Naive thymus-derived CD4-positive, alpha-beta T cell (primary cell): Measurements from ENCODE around the gene SAMD11. TPM values are rescaled to one million over a fixed set of nuclear protein-coding genes. Genes with fewer than 3 reads are reported as not detected.

ENCODE experiments used
- ATAC-seq: fragments of 150-1000 bp; cut with Tn5 transposase; 2 replicates; pipeline ENCODE4 v1.10.0; 2021; ENCODE audit warnings: mild to moderate bottlenecking, moderate library complexity
- CTCF ChIA-PET: fragments of 350-600 bp; sonication (Branson Sonifier 250); formaldehyde crosslinking; loops from one replicate; lab custom pipeline; 2021; ENCODE audit warnings: antibody characterized with exemption; lab: Charles Lee
- POLR2A ChIA-PET: fragments of 350-600 bp; sonication (Branson Sonifier 250); formaldehyde crosslinking; loops from one replicate; lab custom pipeline; 2021; ENCODE audit warnings: antibody characterized with exemption, inconsistent platforms; lab: Charles Lee
- DNase-seq, 9 donors: peaks; one replicate each; pipeline versions ENCODE4 v3.0.0 to v3.0.0-alpha.2; 2020 to 2022; ENCODE audit warnings: mixed read lengths in 1 of 9
- H3K27ac ChIP-seq: one replicate; pipeline ENCODE4 v1.7.0; 2013; ENCODE audit warnings: mild to moderate bottlenecking, low read depth, low read length, moderate library complexity
- H3K27me3 ChIP-seq, 2 donors: one replicate each; pipeline ENCODE4 v1.7.0; 2013; ENCODE audit warnings: low read length in 2 of 2, mild to moderate bottlenecking in 2 of 2, moderate library complexity in 2 of 2; ENCODE audit not compliant: control insufficient read depth in 2 of 2, insufficient read depth in 2 of 2
- H3K36me3 ChIP-seq, 3 experiments: 1 replicate in 2 of 3; 2 replicates in 1 of 3; pipeline ENCODE4 v1.7.0; 2013; ENCODE audit warnings: low read length in 3 of 3, mild to moderate bottlenecking in 3 of 3, moderate library complexity in 1 of 3; ENCODE audit not compliant: insufficient read depth in 3 of 3, control insufficient read depth in 2 of 3
- H3K4me1 ChIP-seq, 2 donors: one replicate each; pipeline ENCODE4 v1.7.0; 2013; ENCODE audit warnings: low read length in 2 of 2, mild to moderate bottlenecking in 2 of 2, moderate library complexity in 1 of 2; ENCODE audit not compliant: control insufficient read depth in 2 of 2, insufficient read depth in 2 of 2
- H3K4me3 ChIP-seq: 2 replicates; pipeline ENCODE4 v1.7.0; 2013; ENCODE audit warnings: mild to moderate bottlenecking, low read length
- H3K9me3 ChIP-seq, 3 experiments: 1 replicate in 2 of 3; 2 replicates in 1 of 3; pipeline ENCODE4 v1.7.0; 2013; ENCODE audit warnings: low read length in 3 of 3; ENCODE audit not compliant: control insufficient read depth in 2 of 3
- H3K27ac Mint-ChIP-seq, 9 donors: one replicate each; pipeline ENCODE4 v1.8.0; 2020 to 2022; ENCODE audit warnings: mixed read lengths in 9 of 9, mild to moderate bottlenecking in 8 of 9, moderate library complexity in 5 of 9, inconsistent platforms in 2 of 9
- H3K27me3 Mint-ChIP-seq, 5 donors: one replicate each; pipeline ENCODE4 v1.8.0; 2021 to 2022; ENCODE audit warnings: mixed read lengths in 5 of 5, mild to moderate bottlenecking in 1 of 5
- H3K36me3 Mint-ChIP-seq, 5 donors: one replicate each; pipeline ENCODE4 v1.8.0; 2020 to 2022; ENCODE audit warnings: mixed read lengths in 5 of 5, mild to moderate bottlenecking in 3 of 5, inconsistent platforms in 1 of 5
- H3K4me1 Mint-ChIP-seq, 7 donors: one replicate each; pipeline ENCODE4 v1.8.0; 2020 to 2022; ENCODE audit warnings: mixed read lengths in 7 of 7, mild to moderate bottlenecking in 3 of 7, inconsistent platforms in 1 of 7
- H3K4me3 Mint-ChIP-seq, 10 donors: one replicate each; pipeline ENCODE4 v1.8.0; 2020 to 2022; ENCODE audit warnings: mild to moderate bottlenecking in 10 of 10, mixed read lengths in 10 of 10, moderate library complexity in 6 of 10, inconsistent platforms in 2 of 10
- H3K9me3 Mint-ChIP-seq, 11 donors: one replicate each; pipeline ENCODE4 v1.8.0; 2020 to 2022; ENCODE audit warnings: mixed read lengths in 11 of 11, mild to moderate bottlenecking in 4 of 11, inconsistent platforms in 1 of 11, moderate library complexity in 1 of 11
- intact Hi-C, 2 donors: fragments of 100-400 bp; cut with micrococcal nuclease; formaldehyde crosslinking; loops; one replicate each; pipeline ENCODE4 v1.15.1; 2023
- polyA plus RNA-seq, 2 donors: library from polyadenylated mRNA; unstranded; fragments of 300-500 nt; fragmentation: Illumina TruSeq; gene quantifications; one replicate each; pipeline ENCODE4 v1.2.3, GENCODE V29; 2021
- total RNA-seq, 6 experiments: library from RNA in 5 of 6; stranded (reverse) in 5 of 6; gene quantifications; 1 replicate in 5 of 6; 2 replicates in 1 of 6; pipeline ENCODE4 v1.2.3 and lab custom pipeline; 2021 to 2026

The SAMD11 gene
- total and polyA plus RNA-seq, 7 experiments from 2014 or later, result 0.10 to 0.24 TPM; not detected in 5

DNA sequence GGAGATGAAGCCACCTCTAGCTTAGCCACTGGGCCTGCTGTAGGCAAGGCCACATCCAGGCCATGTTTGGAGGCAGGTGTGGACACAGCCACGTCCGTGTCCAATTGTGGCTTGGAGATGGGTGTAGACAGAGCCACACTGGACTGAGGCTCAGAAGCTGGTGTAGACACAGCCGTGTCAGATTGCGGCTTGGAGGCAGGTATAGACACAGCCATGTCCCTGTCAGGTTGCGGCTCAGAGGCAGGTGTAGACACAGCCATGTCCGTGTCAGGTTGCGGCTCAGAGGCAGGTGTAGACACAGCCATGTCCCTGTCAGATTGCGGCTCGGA, 56.0 kb downstream of the SAMD11 start:
- no peak for ATAC-seq

DNA sequence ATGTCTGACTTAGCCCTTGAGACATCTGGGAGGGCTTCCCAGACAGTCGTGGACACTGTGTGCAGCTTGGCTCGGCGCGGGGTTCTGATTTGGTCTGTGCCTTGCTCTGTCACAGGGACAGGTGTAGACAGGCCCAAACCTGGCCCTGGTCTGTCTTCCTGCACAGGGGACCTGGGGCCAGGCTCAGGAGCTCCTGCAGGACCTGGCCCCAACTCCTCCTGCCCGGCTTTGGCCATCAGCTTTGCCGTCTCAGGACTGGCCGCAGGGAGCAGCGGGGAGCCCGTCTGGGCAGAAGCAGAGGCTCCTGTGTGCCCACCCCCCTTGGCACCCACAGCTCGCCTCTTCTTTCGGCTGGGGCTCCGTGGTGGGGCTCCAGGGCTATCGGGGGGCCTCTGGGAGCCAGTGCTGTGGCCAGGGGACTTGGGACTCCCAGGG, 56.4 kb downstream of the SAMD11 start:
- H3K4me3 Mint-ChIP-seq, result no peak overlapping the region
- peak in 1 of 9 donors; percentile 5 for DNase-seq
- H3K4me1 Mint-ChIP-seq, result peaks cover 0 to 9% (median 4%) of the 10 kb centered on the region in 7 donors
- ATAC-seq, result no peak
- no peak overlapping the region for H3K27ac ChIP-seq
- no peak overlapping the region for H3K4me3 ChIP-seq
- peaks cover 10 to 18% (median 12%) of the 10 kb centered on the region in 5 donors for H3K27me3 Mint-ChIP-seq
- no peaks in the 10 kb centered on the region for H3K27me3 ChIP-seq
- POLR2A ChIA-PET, result no interaction called here
- CTCF ChIA-PET, result interaction anchor here (0.6 to 1.4 kb wide), 2 partner anchors 14 to 81 kb away, joined by 3 read pairs; no protein-coding TSS in a partner anchor
- H3K27ac Mint-ChIP-seq, result no peak overlapping the region
- no peaks in the 10 kb centered on the region for H3K9me3 ChIP-seq
- H3K36me3 Mint-ChIP-seq, result no peaks in the 10 kb centered on the region
- H3K9me3 Mint-ChIP-seq, result peaks cover 0 to 3% (median 0%) of the 10 kb centered on the region in 11 donors
- H3K4me1 ChIP-seq, result peaks cover 0 to 10% of the 10 kb centered on the region in 2 donors
- no peaks in the 10 kb centered on the region for H3K36me3 ChIP-seq
- intact Hi-C loops, result loop anchor here in 1 of 2 donors (5.0 kb wide), 1 partner anchor 312 kb away; no protein-coding TSS in a partner anchor

More for the DNA sequence above, 56.0 kb downstream of the SAMD11 start:
- no peaks in the 10 kb centered on the region for H3K9me3 ChIP-seq
- DNase-seq, result no peak
- Mint-ChIP-seq H3K4me3 (no peak overlapping the region), H3K27me3 (peaks cover 10 to 16% (median 13%) of the 10 kb centered on the region in 5 donors), H3K27ac (peak overlapping the region in 1 of 9 donors; percentile 33), H3K9me3 (peaks cover 0 to 4% (median 0%) of the 10 kb centered on the region in 11 donors), H3K36me3 (no peaks in the 10 kb centered on the region), H3K4me1 (peaks cover 0 to 9% (median 4%) of the 10 kb centered on the region in 7 donors)
- ChIA-PET CTCF (interaction anchor here (0.6 kb wide), 1 partner anchor 15 kb away, joined by 3 read pairs; no protein-coding TSS in a partner anchor), POLR2A (no interaction called here)
- intact Hi-C loops, result loop anchor here in 1 of 2 donors (5.0 kb wide), 1 partner anchor 313 kb away; no protein-coding TSS in a partner anchor
- H3K4me3 ChIP-seq, result no peak overlapping the region
- peaks cover 0 to 10% of the 10 kb centered on the region in 2 donors for H3K4me1 ChIP-seq
- H3K27me3 ChIP-seq, result no peaks in the 10 kb centered on the region
- no peak overlapping the region for H3K27ac ChIP-seq
- no peaks in the 10 kb centered on the region for H3K36me3 ChIP-seq

DNA sequence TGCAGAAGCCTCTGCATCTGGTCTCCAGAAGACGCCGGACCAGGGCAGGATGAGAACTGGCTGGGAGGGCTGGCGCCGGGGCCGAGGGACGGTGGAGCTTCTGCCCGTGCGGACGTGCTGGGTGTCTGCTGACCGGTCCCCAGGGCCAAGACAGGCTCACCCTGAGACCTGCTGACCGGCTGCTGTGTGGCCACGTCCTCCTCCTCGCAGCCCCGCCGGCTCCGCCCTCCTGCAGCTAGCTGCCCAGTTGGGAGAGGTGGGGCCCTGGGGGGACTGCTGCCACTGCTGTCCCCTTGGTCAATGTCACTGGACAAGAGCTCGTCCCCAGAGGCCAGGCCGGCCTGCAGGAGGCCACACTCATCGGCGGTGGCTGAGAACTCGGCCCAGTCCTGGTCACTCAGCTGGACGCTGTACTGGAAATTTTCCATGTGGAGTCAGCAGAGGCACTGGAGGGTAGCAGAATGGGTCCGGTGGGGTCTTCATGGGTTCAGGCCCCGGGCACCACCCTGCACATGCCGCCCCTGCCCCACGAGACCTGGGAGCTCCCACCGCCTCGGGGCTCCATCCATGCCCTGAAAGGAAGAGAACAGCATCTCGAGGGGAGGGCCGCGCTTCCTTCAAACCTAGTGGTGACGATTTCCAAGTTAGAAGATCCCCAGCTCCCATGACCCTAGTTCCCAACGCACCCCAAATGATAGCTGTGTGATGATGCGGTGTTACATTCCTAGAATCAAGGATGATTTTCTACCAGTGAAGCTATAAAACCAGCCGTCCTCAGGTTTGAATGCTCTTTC, 57.1 kb downstream of the SAMD11 start:
- DNase-seq (peak in 1 of 9 donors; percentile 5), ATAC-seq (no peak)
- Histone ChIP-seq H3K36me3 (no peaks in the 10 kb centered on the region), H3K4me3 (no peak overlapping the region), H3K27ac (no peak overlapping the region), H3K4me1 (peaks cover 0 to 6% of the 10 kb centered on the region in 2 donors), H3K9me3 (no peaks in the 10 kb centered on the region), H3K27me3 (no peaks in the 10 kb centered on the region)
- H3K27ac Mint-ChIP-seq, result no peak overlapping the region
- ChIA-PET POLR2A (no interaction called here), CTCF (interaction anchor here (1.4 to 4.7 kb wide), 2 partner anchors 81 to 84 kb away, joined by 3 to 38 read pairs; no protein-coding TSS in a partner anchor)
- peaks cover 0 to 6% (median 2%) of the 10 kb centered on the region in 7 donors for H3K4me1 Mint-ChIP-seq
- H3K9me3 Mint-ChIP-seq, result peaks cover 0 to 3% (median 0%) of the 10 kb centered on the region in 11 donors
- intact Hi-C loops, result loop anchor here in 1 of 2 donors (5.0 kb wide), 1 partner anchor 312 kb away; no protein-coding TSS in a partner anchor
- peaks cover 8 to 24% (median 10%) of the 10 kb centered on the region in 5 donors for H3K27me3 Mint-ChIP-seq
- H3K4me3 Mint-ChIP-seq, result no peak overlapping the region
- no peaks in the 10 kb centered on the region for H3K36me3 Mint-ChIP-seq

DNA sequence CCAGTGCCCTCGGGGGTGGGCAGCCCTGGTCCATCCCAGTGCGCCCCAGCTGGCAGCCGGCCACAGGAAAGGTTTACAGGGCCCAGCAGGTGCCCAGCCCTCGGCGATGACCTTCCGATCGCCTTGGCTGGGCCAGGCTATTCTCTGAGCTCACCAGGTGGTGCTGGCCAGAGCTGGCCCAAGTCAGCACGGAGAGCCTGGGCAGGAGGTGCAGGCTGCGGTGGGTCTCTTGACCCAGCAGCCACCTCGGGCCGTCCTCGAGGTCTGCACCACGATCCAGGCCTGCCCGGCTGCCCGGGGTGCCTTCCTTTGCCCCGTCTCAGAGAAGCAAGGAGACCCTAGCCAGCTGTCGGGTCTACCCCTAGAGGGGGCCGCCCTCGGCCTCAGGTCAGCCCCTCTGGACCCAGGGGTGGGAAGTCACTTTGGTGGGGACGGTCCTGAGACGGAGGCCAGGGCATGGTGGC, 57.8 kb downstream of the SAMD11 start:
- Histone ChIP-seq H3K4me1 (no peaks in the 10 kb centered on the region), H3K27ac (no peak overlapping the region), H3K9me3 (no peaks in the 10 kb centered on the region), H3K27me3 (no peaks in the 10 kb centered on the region), H3K36me3 (no peaks in the 10 kb centered on the region), H3K4me3 (no peak overlapping the region)
- H3K4me3 Mint-ChIP-seq, result no peak overlapping the region
- peak in 1 of 9 donors; percentile 6 for DNase-seq
- H3K4me1 Mint-ChIP-seq, result peaks cover 0 to 4% (median 0%) of the 10 kb centered on the region in 7 donors
- H3K27me3 Mint-ChIP-seq, result peaks cover 7 to 30% (median 16%) of the 10 kb centered on the region in 5 donors
- H3K9me3 Mint-ChIP-seq, result peaks cover 0 to 3% (median 0%) of the 10 kb centered on the region in 11 donors
- H3K36me3 Mint-ChIP-seq, result no peaks in the 10 kb centered on the region
- no peak for ATAC-seq
- POLR2A ChIA-PET, result interaction anchor here (1.2 kb wide), 1 partner anchor 141 kb away, joined by 3 read pairs; no protein-coding TSS in a partner anchor
- CTCF ChIA-PET, result interaction anchor here (1.4 to 4.7 kb wide), 2 partner anchors 80 to 83 kb away, joined by 3 to 38 read pairs; no protein-coding TSS in a partner anchor
- intact Hi-C loops, result loop anchor here in 1 of 2 donors (5.0 kb wide), 1 partner anchor 311 kb away; no protein-coding TSS in a partner anchor
- H3K27ac Mint-ChIP-seq, result no peak overlapping the region

DNA sequence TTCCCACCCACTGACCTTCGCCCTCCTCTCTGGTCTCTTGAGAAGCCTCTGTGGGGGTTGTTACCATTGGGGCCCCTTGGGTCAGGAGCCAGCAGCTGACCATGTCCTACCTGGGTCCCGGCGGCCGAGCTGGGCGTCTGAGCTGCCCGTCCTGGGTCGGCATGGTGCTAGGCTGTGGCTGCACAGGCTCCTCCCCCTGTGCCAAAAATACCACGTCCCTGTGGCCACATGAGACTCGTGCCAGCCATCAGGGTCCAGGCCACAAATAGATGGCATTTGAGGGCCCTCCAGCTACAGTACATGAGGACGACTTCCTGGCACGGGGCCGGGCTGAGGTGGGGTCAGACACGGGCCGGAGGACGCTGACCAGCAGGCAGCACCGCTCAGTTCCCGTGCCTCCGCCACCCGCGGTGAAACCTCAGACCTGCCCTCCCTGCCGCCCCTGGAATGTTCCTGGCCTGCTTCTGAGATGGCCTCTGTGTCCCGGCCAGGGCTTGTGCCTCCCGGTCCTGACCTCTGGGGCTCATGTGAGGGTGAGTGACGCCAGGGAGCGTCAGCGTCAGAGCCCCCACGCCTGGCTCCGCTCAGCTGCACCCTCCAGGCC, 58.3 kb downstream of the SAMD11 start, which contains the start of gene PERM1:
PERM1 (minus strand) TSS at position 139 of the 604 bp plus-strand sequence. CDS start 1,064 bp downstream, outside the sequence.
- intact Hi-C loops, result loop anchor here in 1 of 2 donors (5.0 kb wide), 1 partner anchor 310 kb away; no protein-coding TSS in a partner anchor
- H3K27me3 ChIP-seq, result no peaks in the 10 kb centered on the region
- H3K9me3 ChIP-seq, result no peaks in the 10 kb centered on the region

More for the DNA sequence above, 58.3 kb downstream of the SAMD11 start, which contains the start of gene PERM1:
- Histone ChIP-seq H3K36me3 (no peaks in the 10 kb centered on the region), H3K4me3 (no peak within 1 kb of the TSS), H3K4me1 (no peaks in the 10 kb centered on the region), H3K27ac (no peak within 1 kb of the TSS)
- Mint-ChIP-seq H3K27ac (no peak within 1 kb of the TSS), H3K9me3 (peaks cover 0 to 3% (median 0%) of the 10 kb centered on the region in 11 donors), H3K27me3 (peaks cover 7 to 30% (median 16%) of the 10 kb centered on the region in 5 donors), H3K36me3 (no peaks in the 10 kb centered on the region), H3K4me1 (peaks cover 0 to 4% (median 0%) of the 10 kb centered on the region in 7 donors), H3K4me3 (no peak within 1 kb of the TSS)
- ChIA-PET POLR2A (interaction anchor here (1.2 kb wide), 1 partner anchor 140 kb away, joined by 3 read pairs; no protein-coding TSS in a partner anchor), CTCF (interaction anchor here (1.0 to 4.7 kb wide), 2 partner anchors 15 to 82 kb away, joined by 3 to 38 read pairs; no protein-coding TSS in a partner anchor)
- DNase-seq, result peak in 1 of 9 donors; percentile 5
- no peak for ATAC-seq
